Measurements from ENCODE around the gene ALLC.

DNA sequence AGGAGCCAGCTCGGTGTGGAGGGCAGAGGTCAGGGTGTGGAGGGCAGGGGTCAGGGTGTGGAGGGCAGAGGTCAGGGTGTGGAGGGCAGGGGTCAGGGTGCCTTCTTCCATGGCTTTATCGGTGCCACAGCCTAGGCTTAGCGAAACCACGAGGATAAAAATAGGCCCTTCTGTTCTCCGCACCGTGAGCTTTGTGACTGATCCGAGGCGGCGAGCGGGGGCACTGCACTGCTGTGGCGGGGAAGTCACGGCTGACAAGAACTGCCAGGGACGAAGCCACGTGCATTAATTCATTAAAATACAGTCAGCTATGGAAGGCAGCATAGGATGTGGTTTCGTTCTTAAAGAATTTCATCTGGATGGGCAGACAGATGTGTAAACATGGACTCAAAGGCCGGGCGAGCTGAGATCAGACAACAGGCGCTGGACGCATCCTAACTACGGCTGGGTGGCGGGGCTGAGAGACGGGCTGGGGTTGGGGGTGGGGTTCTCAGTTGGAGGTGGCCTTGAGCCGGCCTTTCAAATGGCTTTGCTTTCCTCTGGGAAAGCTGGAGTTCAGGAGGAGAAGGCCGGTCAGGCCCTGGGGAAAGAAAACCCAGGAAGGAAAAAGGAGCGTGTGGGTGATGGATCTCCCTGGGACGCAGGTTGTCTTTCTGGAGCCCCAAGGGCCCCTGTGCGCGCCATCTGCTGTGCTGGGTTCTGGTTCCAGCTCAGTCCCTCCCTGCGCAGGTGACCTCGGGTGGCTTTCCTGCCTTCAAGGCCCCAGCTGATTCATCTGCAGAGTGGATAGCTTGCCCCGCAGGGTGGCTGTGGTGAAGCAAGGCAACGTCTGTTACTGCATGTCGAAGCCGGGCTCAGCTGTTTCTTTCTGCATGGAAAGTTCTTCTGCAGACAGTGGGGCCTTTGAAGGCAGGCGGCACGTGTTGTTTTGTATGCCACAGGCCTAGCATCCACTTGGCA, 958 bp upstream of the ALLC start:
- TF ChIP-seq TAF1 (IDR thresholded peaks at IDR 0.05; ENCODE audit: low read depth) = no peak
- TF ChIP-seq REST (IDR thresholded peaks at IDR 0.05; ENCODE audit: low read depth) = no peak
- TF ChIP-seq, protein P1, sequence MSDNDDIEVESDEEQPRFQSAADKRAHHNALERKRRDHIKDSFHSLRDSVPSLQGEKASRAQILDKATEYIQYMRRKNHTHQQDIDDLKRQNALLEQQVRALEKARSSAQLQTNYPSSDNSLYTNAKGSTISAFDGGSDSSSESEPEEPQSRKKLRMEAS (IDR thresholded peaks at IDR 0.05) = no peak
- TF ChIP-seq RAD21 (IDR thresholded peaks at IDR 0.05; ENCODE audit: low read depth) = no peak
- TF ChIP-seq, protein P2, sequence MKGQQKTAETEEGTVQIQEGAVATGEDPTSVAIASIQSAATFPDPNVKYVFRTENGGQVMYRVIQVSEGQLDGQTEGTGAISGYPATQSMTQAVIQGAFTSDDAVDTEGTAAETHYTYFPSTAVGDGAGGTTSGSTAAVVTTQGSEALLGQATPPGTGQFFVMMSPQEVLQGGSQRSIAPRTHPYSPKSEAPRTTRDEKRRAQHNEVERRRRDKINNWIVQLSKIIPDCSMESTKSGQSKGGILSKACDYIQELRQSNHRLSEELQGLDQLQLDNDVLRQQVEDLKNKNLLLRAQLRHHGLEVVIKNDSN (IDR thresholded peaks at IDR 0.05) = no peak
- no peak for TF ChIP-seq YY1 (IDR thresholded peaks at IDR 0.05; ENCODE audit: low read depth)
- no peak for TF ChIP-seq ZBTB7A (IDR thresholded peaks at IDR 0.05; ENCODE audit: low read depth)
- no peak for TF ChIP-seq FOXM1 (IDR thresholded peaks at IDR 0.05; ENCODE audit: borderline replicate concordance, low read depth)
- no peak for TF ChIP-seq EP300 (IDR thresholded peaks at IDR 0.05; ENCODE audit: borderline replicate concordance)
- TF ChIP-seq TEAD4 (IDR thresholded peaks at IDR 0.05) = no peak
- no peak for TF ChIP-seq NFIC (IDR thresholded peaks at IDR 0.05)
- no peak for TF ChIP-seq EGR1 (IDR thresholded peaks at IDR 0.05)
- no peak for TF ChIP-seq TCF12 (IDR thresholded peaks at IDR 0.05; ENCODE audit: low read depth)

Data from Ishikawa (cell line).